ENCODE data around the gene ZSCAN23. TPM values are rescaled to one million over a fixed set of nuclear protein-coding genes. Genes with fewer than 3 reads are reported as not detected.

ZSCAN23 gene
- polyA plus RNA-seq, 1 donor from 2014 or later: 14.7 TPM

GRCh38 chr6:28423546-28423945 is 19.7 kb downstream of the ZSCAN23 start:
- H3K27ac ChIP-seq (ENCODE audit: low read length): no peak overlapping the region
- no peaks in the 10 kb centered on the region for H3K27me3 ChIP-seq (ENCODE audit: insufficient read depth, low read depth, low read length)
- no peaks in the 10 kb centered on the region for H3K36me3 ChIP-seq (ENCODE audit: insufficient read depth, low read length)
- no peaks in the 10 kb centered on the region for H3K9me2 ChIP-seq (ENCODE audit: insufficient read depth, low read length)
- no peak overlapping the region for H2AFZ ChIP-seq (ENCODE audit: low read depth, low read length)
- H3K9ac ChIP-seq (ENCODE audit: low read length): no peak overlapping the region
- H3K4me2 ChIP-seq (ENCODE audit: low read length): no peak overlapping the region
- no peaks in the 10 kb centered on the region for H3F3A ChIP-seq (ENCODE audit: insufficient read depth, low read length, poor library complexity, severe bottlenecking)
- TF ChIP-seq RAD21 (conservative IDR thresholded peaks at IDR 0.05) (no peak), REST (IDR thresholded peaks at IDR 0.05; ENCODE audit: borderline replicate concordance) (no peak), EZH2 (IDR thresholded peaks at IDR 0.05; ENCODE audit: borderline replicate concordance, insufficient read depth, low read length, poor library complexity, severe bottlenecking) (no peak), MXI1 (conservative IDR thresholded peaks at IDR 0.05; ENCODE audit: poor library complexity, severe bottlenecking) (no peak), CTCF (IDR thresholded peaks at IDR 0.05; ENCODE audit: poor library complexity, severe bottlenecking) (no peak), EP300 (conservative IDR thresholded peaks at IDR 0.05; ENCODE audit: poor library complexity, severe bottlenecking) (no peak), POLR2AphosphoS5 (IDR thresholded peaks at IDR 0.05) (no peak), SMC3 (conservative IDR thresholded peaks at IDR 0.05; ENCODE audit: poor library complexity) (no peak), TAF1 (IDR thresholded peaks at IDR 0.05; ENCODE audit: low read depth) (no peak)
- no peaks in the 10 kb centered on the region for H3K9me3 ChIP-seq (ENCODE audit: low read length)
- no peaks in the 10 kb centered on the region for H4K20me1 ChIP-seq (ENCODE audit: insufficient read depth)
- no peak overlapping the region for H3K4me3 ChIP-seq (ENCODE audit: low read length)
- H3K79me2 ChIP-seq (replicated peaks; ENCODE audit: insufficient read depth, low read length): no peaks in the 10 kb centered on the region

GRCh38 chr6:28413681-28414080 is 29.6 kb downstream of the ZSCAN23 start:
- H3K79me2 ChIP-seq (replicated peaks; ENCODE audit: insufficient read depth, low read length): no peaks in the 10 kb centered on the region
- H3K27me3 ChIP-seq (ENCODE audit: insufficient read depth, low read depth, low read length): no peaks in the 10 kb centered on the region
- H4K20me1 ChIP-seq (ENCODE audit: insufficient read depth): no peaks in the 10 kb centered on the region
- no peaks in the 10 kb centered on the region for H3F3A ChIP-seq (ENCODE audit: insufficient read depth, low read length, poor library complexity, severe bottlenecking)
- H3K9me3 ChIP-seq (ENCODE audit: low read length): no peaks in the 10 kb centered on the region
- no peaks in the 10 kb centered on the region for H3K36me3 ChIP-seq (ENCODE audit: insufficient read depth, low read length)
- TF ChIP-seq REST (IDR thresholded peaks at IDR 0.05; ENCODE audit: borderline replicate concordance): no peak
- no peak for TF ChIP-seq SMC3 (conservative IDR thresholded peaks at IDR 0.05; ENCODE audit: poor library complexity)
- no peak for TF ChIP-seq POLR2AphosphoS5 (IDR thresholded peaks at IDR 0.05)
- no peak for TF ChIP-seq CTCF (IDR thresholded peaks at IDR 0.05; ENCODE audit: poor library complexity, severe bottlenecking)
- TF ChIP-seq RAD21 (conservative IDR thresholded peaks at IDR 0.05): no peak
- TF ChIP-seq TAF1 (IDR thresholded peaks at IDR 0.05; ENCODE audit: low read depth): no peak
- TF ChIP-seq MXI1 (conservative IDR thresholded peaks at IDR 0.05; ENCODE audit: poor library complexity, severe bottlenecking): no peak
- TF ChIP-seq EZH2 (IDR thresholded peaks at IDR 0.05; ENCODE audit: borderline replicate concordance, insufficient read depth, low read length, poor library complexity, severe bottlenecking): no peak
- TF ChIP-seq EP300 (conservative IDR thresholded peaks at IDR 0.05; ENCODE audit: poor library complexity, severe bottlenecking): no peak
- no peak overlapping the region for H2AFZ ChIP-seq (ENCODE audit: low read depth, low read length)
- H3K4me3 ChIP-seq (ENCODE audit: low read length): no peak overlapping the region
- no peak overlapping the region for H3K27ac ChIP-seq (ENCODE audit: low read length)
- no peak overlapping the region for H3K4me2 ChIP-seq (ENCODE audit: low read length)
- no peaks in the 10 kb centered on the region for H3K9me2 ChIP-seq (ENCODE audit: insufficient read depth, low read length)
- no peak overlapping the region for H3K9ac ChIP-seq (ENCODE audit: low read length)

All from neural cell (in vitro differentiated cells).